Activated naive CD8-positive, alpha-beta T cell treated with anti-CD3 and anti-CD28 coated beads, Interleukin-2, amount 10 ng/mL, durations not matched to agents 7 days and 5 days (primary cell): ENCODE data around the gene PTPRN2. TPM values are rescaled to one million over a fixed set of nuclear protein-coding genes. Genes with fewer than 3 reads are reported as not detected.

Source experiments
- ATAC-seq: fragments of 150-1000 bp; cut with Tn5 transposase; one replicate; pipeline ENCODE4 v1.10.0; 2021; ENCODE audit warnings: low read depth, moderate library complexity
- POLR2A ChIA-PET: fragments of 350-600 bp; sonication (Branson Sonifier 250); formaldehyde crosslinking; loops from one replicate; lab custom pipeline; 2021; ENCODE audit warnings: antibody characterized with exemption; lab: Charles Lee
- DNase-seq: peaks from one replicate; pipeline ENCODE4 v3.0.0; 2021
- H3K27ac Mint-ChIP-seq: one replicate; pipeline ENCODE4 v1.8.0; 2022; ENCODE audit warnings: mild to moderate bottlenecking, mixed read lengths
- H3K27me3 Mint-ChIP-seq: one replicate; pipeline ENCODE4 v1.8.0; 2022; ENCODE audit warnings: mild to moderate bottlenecking, moderate library complexity, mixed read lengths
- H3K36me3 Mint-ChIP-seq: one replicate; pipeline ENCODE4 v1.8.0; 2021; ENCODE audit warnings: mild to moderate bottlenecking, mixed read lengths
- H3K4me1 Mint-ChIP-seq: one replicate; pipeline ENCODE4 v1.8.0; 2021; ENCODE audit warnings: mixed read lengths
- H3K4me3 Mint-ChIP-seq: one replicate; pipeline ENCODE4 v1.8.0; 2022; ENCODE audit warnings: mild to moderate bottlenecking, moderate library complexity, mixed read lengths
- H3K9me3 Mint-ChIP-seq: one replicate; pipeline ENCODE4 v1.8.0; 2021; ENCODE audit warnings: mixed read lengths
- total RNA-seq, 2 experiments: library from RNA; stranded (reverse); gene quantifications; one replicate each; pipeline ENCODE4 v1.2.3, GENCODE V29; 2021

PTPRN2 gene
- total RNA-seq, 2 experiments from 2014 or later, result 4.5 to 4.9 TPM

GRCh38 chr7:157757776-157758467 lies 829.7 kb downstream of the PTPRN2 start:
- Mint-ChIP-seq H3K4me1 (peaks cover 5% of the 10 kb centered on the region), H3K27me3 (peaks cover 8% of the 10 kb centered on the region), H3K27ac (no peak overlapping the region), H3K36me3 (no peaks in the 10 kb centered on the region), H3K9me3 (no peaks in the 10 kb centered on the region), H3K4me3 (no peak overlapping the region)
- ATAC-seq, result no peak
- POLR2A ChIA-PET, result no interaction called here
- DNase-seq, result no peak

DNA sequence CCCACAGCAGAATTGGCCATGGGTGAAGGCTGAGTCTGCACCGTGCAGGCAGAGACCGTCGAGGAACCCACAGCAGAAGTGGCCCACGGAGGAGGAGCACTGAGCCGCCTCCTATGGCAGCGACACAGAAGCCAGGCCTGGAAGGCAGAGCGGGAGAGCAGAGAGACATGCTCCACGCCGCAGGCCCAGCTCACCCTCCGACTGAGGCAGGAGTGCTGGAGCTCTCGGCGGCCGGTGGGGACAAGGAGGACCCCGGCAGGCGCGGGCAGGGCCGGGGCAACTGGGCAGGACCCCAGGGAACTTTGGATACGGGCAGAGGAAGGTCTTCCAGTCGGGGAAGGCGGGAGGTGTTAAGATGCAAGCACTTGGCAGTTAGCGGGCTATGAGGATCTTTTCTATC lies 830.4 kb downstream of the PTPRN2 start:
- no peak for ATAC-seq
- Mint-ChIP-seq H3K27me3 (peaks cover 8% of the 10 kb centered on the region), H3K4me3 (no peak overlapping the region), H3K36me3 (no peaks in the 10 kb centered on the region), H3K27ac (no peak overlapping the region), H3K9me3 (no peaks in the 10 kb centered on the region), H3K4me1 (peaks cover 5% of the 10 kb centered on the region)
- POLR2A ChIA-PET, result no interaction called here
- no peak for DNase-seq

DNA sequence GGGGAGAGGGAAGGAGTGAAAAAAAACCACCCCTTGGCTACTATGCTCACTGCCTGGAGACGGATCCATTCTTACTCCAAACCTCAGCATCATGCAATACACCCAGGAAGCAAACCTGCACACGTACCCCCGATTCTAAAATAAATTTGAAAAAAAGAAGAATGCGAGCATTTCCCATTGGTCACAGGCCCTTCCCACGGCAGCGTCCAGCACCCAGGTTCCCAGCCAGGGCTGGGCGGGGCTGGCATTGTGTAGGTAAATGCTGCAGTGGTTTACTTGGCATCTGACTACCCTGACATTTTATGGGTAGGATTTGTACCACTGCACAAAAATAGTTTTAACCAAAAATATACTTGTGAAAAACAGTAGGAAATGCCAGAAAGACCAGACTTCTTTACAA lies 831.9 kb downstream of the PTPRN2 start:
- Mint-ChIP-seq H3K9me3 (no peaks in the 10 kb centered on the region), H3K27me3 (peaks cover 5% of the 10 kb centered on the region), H3K36me3 (no peaks in the 10 kb centered on the region), H3K27ac (no peak overlapping the region), H3K4me3 (no peak overlapping the region), H3K4me1 (peaks cover 5% of the 10 kb centered on the region)
- ATAC-seq (no peak), DNase-seq (no peak)
- POLR2A ChIA-PET, result no interaction called here

DNA sequence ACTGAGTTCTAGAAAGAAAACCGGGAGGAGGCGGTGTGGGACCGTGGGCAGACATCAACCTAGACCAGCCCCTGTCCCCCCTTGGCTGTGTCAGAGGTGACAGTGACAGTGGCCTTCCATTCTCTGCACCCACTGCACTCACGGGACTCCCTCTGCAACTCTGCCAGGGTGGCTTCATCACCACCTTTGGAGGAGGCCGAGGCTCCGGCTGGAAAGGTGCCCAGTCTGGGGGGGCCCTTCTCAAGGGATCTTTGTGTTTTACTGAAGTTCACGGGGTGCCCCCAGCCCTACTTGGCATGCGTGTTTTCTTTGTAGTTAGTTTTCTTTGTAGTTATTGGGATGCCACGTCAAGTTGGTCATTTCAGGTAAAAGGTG lies 833.2 kb downstream of the PTPRN2 start:
- H3K27ac Mint-ChIP-seq, result no peak overlapping the region
- no peaks in the 10 kb centered on the region for H3K4me1 Mint-ChIP-seq
- H3K9me3 Mint-ChIP-seq, result no peaks in the 10 kb centered on the region
- POLR2A ChIA-PET, result no interaction called here
- no peaks in the 10 kb centered on the region for H3K27me3 Mint-ChIP-seq
- no peak overlapping the region for H3K4me3 Mint-ChIP-seq
- ATAC-seq (no peak), DNase-seq (no peak)
- H3K36me3 Mint-ChIP-seq, result no peaks in the 10 kb centered on the region

GRCh38 chr7:157753713-157754415 lies 833.8 kb downstream of the PTPRN2 start:
- POLR2A ChIA-PET, result no interaction called here
- no peaks in the 10 kb centered on the region for H3K4me1 Mint-ChIP-seq
- H3K27ac Mint-ChIP-seq, result no peak overlapping the region
- no peak for ATAC-seq
- H3K36me3 Mint-ChIP-seq, result no peaks in the 10 kb centered on the region
- H3K27me3 Mint-ChIP-seq, result no peaks in the 10 kb centered on the region
- H3K9me3 Mint-ChIP-seq, result no peaks in the 10 kb centered on the region
- H3K4me3 Mint-ChIP-seq, result no peak overlapping the region
- DNase-seq, result no peak

GRCh38 chr7:157752832-157753291 lies 834.8 kb downstream of the PTPRN2 start:
- Mint-ChIP-seq H3K4me1 (no peaks in the 10 kb centered on the region), H3K27ac (no peak overlapping the region), H3K4me3 (no peak overlapping the region), H3K27me3 (no peaks in the 10 kb centered on the region), H3K36me3 (no peaks in the 10 kb centered on the region), H3K9me3 (no peaks in the 10 kb centered on the region)
- POLR2A ChIA-PET, result no interaction called here
- DNase-seq (no peak), ATAC-seq (no peak)

GRCh38 chr7:157751951-157752673 lies 835.5 kb downstream of the PTPRN2 start:
- DNase-seq (no peak), ATAC-seq (no peak)
- Mint-ChIP-seq H3K4me1 (no peaks in the 10 kb centered on the region), H3K36me3 (no peaks in the 10 kb centered on the region), H3K4me3 (no peak overlapping the region), H3K27ac (no peak overlapping the region), H3K27me3 (no peaks in the 10 kb centered on the region), H3K9me3 (no peaks in the 10 kb centered on the region)
- POLR2A ChIA-PET, result no interaction called here

DNA sequence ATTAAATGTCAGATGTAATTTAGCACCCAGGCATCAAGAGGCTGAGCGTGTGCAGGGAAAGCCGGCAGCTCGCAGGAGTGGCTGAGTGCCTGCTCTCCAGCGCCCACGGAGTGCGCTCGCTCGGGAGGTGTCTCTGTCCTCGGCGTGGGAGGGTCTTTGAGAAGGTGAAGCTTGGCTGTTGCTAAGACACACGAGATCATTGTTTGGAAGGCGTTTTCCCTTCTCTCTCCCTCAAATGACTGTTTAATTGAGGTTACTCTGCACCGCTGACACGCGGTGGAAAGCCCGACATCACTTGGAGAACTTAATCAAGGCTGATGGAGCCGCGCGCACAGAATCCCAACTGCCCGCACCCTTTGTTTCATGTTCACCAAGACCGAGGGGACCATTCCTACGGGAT lies 836.2 kb downstream of the PTPRN2 start:
- POLR2A ChIA-PET, result no interaction called here
- DNase-seq, result no peak
- H3K27me3 Mint-ChIP-seq, result no peaks in the 10 kb centered on the region
- H3K36me3 Mint-ChIP-seq, result no peaks in the 10 kb centered on the region
- no peak overlapping the region for H3K4me3 Mint-ChIP-seq
- H3K9me3 Mint-ChIP-seq, result no peaks in the 10 kb centered on the region
- ATAC-seq, result no peak
- H3K4me1 Mint-ChIP-seq, result no peaks in the 10 kb centered on the region
- H3K27ac Mint-ChIP-seq, result no peak overlapping the region

- POLR2A ChIA-PET, result no interaction called here
- no peak overlapping the region for H3K27ac Mint-ChIP-seq
- H3K27me3 Mint-ChIP-seq, result no peaks in the 10 kb centered on the region
- no peaks in the 10 kb centered on the region for H3K4me1 Mint-ChIP-seq
- no peak for ATAC-seq
- H3K36me3 Mint-ChIP-seq, result no peaks in the 10 kb centered on the region
- no peak for DNase-seq
- H3K9me3 Mint-ChIP-seq, result no peaks in the 10 kb centered on the region
- H3K4me3 Mint-ChIP-seq, result no peak overlapping the region
Measured at GRCh38 chr7:157750291-157750690, 837.3 kb downstream of the PTPRN2 start.

DNA sequence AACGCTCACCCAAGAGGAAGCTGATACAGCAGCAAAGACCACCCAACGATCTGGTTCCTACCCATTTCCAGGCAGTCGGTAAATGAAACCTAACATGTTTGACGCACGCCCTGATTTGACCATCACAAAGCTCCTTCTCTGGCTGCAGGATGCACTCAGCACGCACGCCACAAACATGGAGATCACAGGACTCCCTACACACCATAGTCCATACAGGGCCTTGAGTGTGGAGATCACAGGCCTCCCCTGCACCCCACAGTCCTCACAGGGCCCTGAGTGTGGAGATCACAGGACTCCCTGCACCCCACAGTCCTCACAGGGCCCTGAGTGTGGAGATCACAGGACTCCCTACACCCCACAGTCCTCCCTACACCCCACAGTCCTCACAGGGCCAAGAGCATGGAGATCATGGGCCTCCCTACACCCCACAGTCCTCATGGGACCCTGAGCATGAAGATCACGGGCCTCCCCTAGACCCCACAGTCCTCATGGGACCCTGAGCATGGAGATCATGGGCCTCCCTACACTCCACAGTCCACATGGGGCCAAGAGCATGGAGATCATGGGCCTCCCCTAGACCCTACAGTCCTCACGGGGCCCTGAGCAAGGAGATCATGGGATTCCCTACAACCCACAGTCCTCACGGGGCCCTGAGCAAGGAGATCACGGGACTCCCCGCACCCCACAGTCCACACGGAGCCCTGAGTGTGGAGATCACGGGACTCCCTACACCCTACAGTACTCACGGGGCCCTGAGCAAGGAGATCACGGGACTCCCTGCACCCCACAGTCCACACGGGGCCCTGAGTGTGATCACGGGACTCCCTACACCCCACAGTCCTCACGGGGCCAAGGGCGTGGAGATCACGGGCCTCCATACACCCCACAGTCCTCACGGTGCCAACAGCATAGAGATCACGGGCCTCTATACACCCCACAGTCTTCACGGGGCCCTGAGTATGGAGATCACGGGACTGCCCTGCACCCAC lies 841.6 kb downstream of the PTPRN2 start:
- Mint-ChIP-seq H3K4me3 (no peak overlapping the region), H3K9me3 (no peaks in the 10 kb centered on the region), H3K27ac (no peak overlapping the region), H3K36me3 (no peaks in the 10 kb centered on the region), H3K4me1 (no peaks in the 10 kb centered on the region), H3K27me3 (no peaks in the 10 kb centered on the region)
- ATAC-seq (no peak), DNase-seq (no peak)
- POLR2A ChIA-PET, result no interaction called here

- ATAC-seq, result no peak
- no peak for DNase-seq
- Mint-ChIP-seq H3K4me3 (no peak overlapping the region), H3K27me3 (peaks cover 2% of the 10 kb centered on the region), H3K27ac (no peak overlapping the region), H3K4me1 (no peaks in the 10 kb centered on the region), H3K9me3 (no peaks in the 10 kb centered on the region), H3K36me3 (no peaks in the 10 kb centered on the region)
- POLR2A ChIA-PET, result no interaction called here
Measured at GRCh38 chr7:157744786-157745601, 842.6 kb downstream of the PTPRN2 start.

DNA sequence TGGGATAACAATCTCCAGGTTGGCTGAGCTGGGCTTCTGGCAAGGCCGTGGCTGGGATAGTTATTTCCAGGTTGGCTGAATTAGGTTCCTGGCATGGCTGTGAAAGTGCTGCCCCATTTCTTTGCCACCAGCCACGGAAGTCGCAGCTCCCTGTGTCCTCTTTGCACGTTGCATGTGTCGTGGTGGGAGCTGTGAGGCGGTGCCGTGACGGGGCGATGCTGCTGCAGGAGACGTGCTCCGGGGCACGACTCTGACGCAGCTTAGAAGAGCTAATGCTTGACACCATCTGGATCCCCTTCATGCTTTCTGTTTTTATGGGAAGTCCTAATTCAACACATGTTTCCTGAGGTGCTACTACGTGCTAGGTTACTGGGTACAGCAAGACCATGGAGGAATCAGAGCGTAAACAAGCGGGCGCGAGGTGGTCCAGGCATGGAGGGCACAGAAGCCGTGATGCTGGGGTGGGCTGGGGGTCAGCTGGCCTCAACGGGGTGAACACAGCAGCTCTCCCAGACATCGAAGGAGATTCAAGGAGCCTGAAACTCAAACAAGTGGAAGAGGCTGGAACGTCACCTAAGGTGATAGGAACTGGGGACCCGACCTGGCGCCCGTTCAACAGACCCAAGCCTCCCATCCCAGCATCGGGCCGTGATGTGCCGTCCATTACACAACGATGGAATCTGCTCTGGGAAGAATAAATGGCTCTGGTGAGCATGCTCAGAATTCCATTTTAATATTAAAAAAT lies 843.7 kb downstream of the PTPRN2 start:
- no peak for DNase-seq
- no peaks in the 10 kb centered on the region for H3K9me3 Mint-ChIP-seq
- no peaks in the 10 kb centered on the region for H3K4me1 Mint-ChIP-seq
- peaks cover 2% of the 10 kb centered on the region for H3K27me3 Mint-ChIP-seq
- ATAC-seq, result no peak
- H3K4me3 Mint-ChIP-seq, result no peak overlapping the region
- H3K27ac Mint-ChIP-seq, result no peak overlapping the region
- POLR2A ChIA-PET, result no interaction called here
- no peaks in the 10 kb centered on the region for H3K36me3 Mint-ChIP-seq
